Glutamatergic neuron (in vitro differentiated cells): ENCODE results near the gene CD44. TPM values are rescaled to one million over a fixed set of nuclear protein-coding genes. Genes with fewer than 3 reads are reported as not detected.

ENCODE experiments used
- DNase-seq: peaks from one replicate; pipeline ENCODE4 v3.0.0; 2022
- H3K27ac Mint-ChIP-seq: one replicate; pipeline ENCODE4 v1.8.0; 2020; ENCODE audit warnings: mild to moderate bottlenecking, mixed read lengths, inconsistent platforms; ENCODE audit not compliant: unreplicated experiment
- H3K27me3 Mint-ChIP-seq: one replicate; pipeline ENCODE4 v1.8.0; 2020; ENCODE audit warnings: mild to moderate bottlenecking, moderate library complexity, mixed read lengths, inconsistent platforms; ENCODE audit not compliant: unreplicated experiment
- H3K36me3 Mint-ChIP-seq: one replicate; pipeline ENCODE4 v1.8.0; 2020; ENCODE audit warnings: mild to moderate bottlenecking, mixed read lengths, inconsistent platforms; ENCODE audit not compliant: unreplicated experiment
- H3K4me1 Mint-ChIP-seq: one replicate; pipeline ENCODE4 v1.8.0; 2020; ENCODE audit warnings: mild to moderate bottlenecking, low read depth, mixed read lengths, inconsistent platforms; ENCODE audit not compliant: unreplicated experiment
- H3K4me3 Mint-ChIP-seq: one replicate; pipeline ENCODE4 v1.8.0; 2020; ENCODE audit warnings: mild to moderate bottlenecking, mixed read lengths, inconsistent platforms; ENCODE audit not compliant: unreplicated experiment
- H3K9me3 Mint-ChIP-seq: one replicate; pipeline ENCODE4 v1.8.0; 2020; ENCODE audit warnings: mild to moderate bottlenecking, moderate library complexity, mixed read lengths, inconsistent platforms; ENCODE audit not compliant: unreplicated experiment
- CTCF ChIP-seq: fragments of 200-600 bp; sonication (generic); IDR thresholded peaks from one replicate; pipeline ENCODE4 v1.5.0; 2021; ENCODE audit not compliant: partially characterized antibody, unreplicated experiment
- total RNA-seq: library from RNA; stranded (reverse); fragmentation: NEBNext Ultra II Directional; extraction: Animal tissue kit (Norgen Biotek cat#: 25700); gene quantifications from one replicate; pipeline ENCODE4 v1.2.1, GENCODE V29; 2021; ENCODE audit not compliant: unreplicated experiment

Gene CD44
- total RNA-seq, 1 donor from 2014 or later, result 0.71 TPM

DNA sequence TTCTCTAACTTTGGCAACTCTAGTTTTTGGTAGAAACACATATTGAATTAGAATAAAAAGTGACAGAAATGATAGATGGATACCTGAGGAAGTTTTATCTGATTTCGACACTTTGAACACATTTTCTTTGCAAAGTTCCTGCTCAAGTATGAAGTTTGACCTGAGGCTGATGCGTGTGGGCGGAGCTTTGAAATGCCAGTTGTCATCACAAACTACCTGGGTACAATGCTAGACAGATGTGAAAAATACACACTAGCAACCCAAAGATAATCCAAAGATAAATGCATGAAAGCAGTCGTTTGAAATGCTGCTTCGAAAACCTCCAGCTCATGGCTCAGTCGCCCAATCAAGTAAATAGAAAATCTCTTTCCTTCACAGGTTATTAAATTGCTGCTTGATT, 54.8 kb downstream of the CD44 start:
- no peak for TF ChIP-seq CTCF
- Mint-ChIP-seq H3K4me1 (peaks cover 4% of the 10 kb centered on the region), H3K9me3 (no peaks in the 10 kb centered on the region), H3K36me3 (no peaks in the 10 kb centered on the region), H3K27ac (no peak overlapping the region), H3K4me3 (no peak overlapping the region), H3K27me3 (no peaks in the 10 kb centered on the region)
- no peak for DNase-seq

GRCh38 chr11:35197292-35197691, 58.3 kb downstream of the CD44 start:
- no peak for DNase-seq
- TF ChIP-seq CTCF, result no peak
- Mint-ChIP-seq H3K36me3 (no peaks in the 10 kb centered on the region), H3K9me3 (no peaks in the 10 kb centered on the region), H3K4me3 (no peak overlapping the region), H3K4me1 (no peaks in the 10 kb centered on the region), H3K27me3 (no peaks in the 10 kb centered on the region), H3K27ac (no peak overlapping the region)

GRCh38 chr11:35200811-35201341, 61.9 kb downstream of the CD44 start:
- no peak for DNase-seq
- H3K27ac Mint-ChIP-seq, result no peak overlapping the region
- H3K36me3 Mint-ChIP-seq, result no peaks in the 10 kb centered on the region
- no peak for TF ChIP-seq CTCF
- no peaks in the 10 kb centered on the region for H3K27me3 Mint-ChIP-seq
- H3K4me3 Mint-ChIP-seq, result no peak overlapping the region
- H3K4me1 Mint-ChIP-seq, result peaks cover 3% of the 10 kb centered on the region
- no peaks in the 10 kb centered on the region for H3K9me3 Mint-ChIP-seq

- DNase-seq, result no peak
- TF ChIP-seq CTCF, result no peak
- H3K36me3 Mint-ChIP-seq, result no peaks in the 10 kb centered on the region
- peaks cover 3% of the 10 kb centered on the region for H3K4me1 Mint-ChIP-seq
- H3K27me3 Mint-ChIP-seq, result peaks cover 2% of the 10 kb centered on the region
- no peak overlapping the region for H3K27ac Mint-ChIP-seq
- no peaks in the 10 kb centered on the region for H3K9me3 Mint-ChIP-seq
- H3K4me3 Mint-ChIP-seq, result no peak overlapping the region
Measured at GRCh38 chr11:35204614-35205013, 65.6 kb downstream of the CD44 start.

GRCh38 chr11:35206616-35207015, 67.6 kb downstream of the CD44 start:
- Mint-ChIP-seq H3K4me3 (no peak overlapping the region), H3K4me1 (peaks cover 3% of the 10 kb centered on the region), H3K27ac (no peak overlapping the region), H3K9me3 (no peaks in the 10 kb centered on the region), H3K36me3 (peaks cover 5% of the 10 kb centered on the region), H3K27me3 (peaks cover 2% of the 10 kb centered on the region)
- TF ChIP-seq CTCF, result no peak
- DNase-seq, result no peak
